Activated naive CD8-positive, alpha-beta T cell (primary cell): Measurements from ENCODE around the gene CTNNBL1.

Source experiments
- H3K27ac Mint-ChIP-seq: one replicate; pipeline ENCODE4 v1.8.0; 2021; ENCODE audit warnings: mixed read lengths
- H3K27me3 Mint-ChIP-seq: one replicate; pipeline ENCODE4 v1.8.0; 2021; ENCODE audit warnings: mixed read lengths
- H3K36me3 Mint-ChIP-seq: one replicate; pipeline ENCODE4 v1.8.0; 2021; ENCODE audit warnings: mixed read lengths
- H3K4me1 Mint-ChIP-seq: one replicate; pipeline ENCODE4 v1.8.0; 2021; ENCODE audit warnings: low read depth, mixed read lengths
- H3K4me3 Mint-ChIP-seq: one replicate; pipeline ENCODE4 v1.8.0; 2021; ENCODE audit warnings: mild to moderate bottlenecking, mixed read lengths
- H3K9me3 Mint-ChIP-seq: one replicate; pipeline ENCODE4 v1.8.0; 2021; ENCODE audit warnings: low read depth, mixed read lengths

CTNNBL1 gene

DNA sequence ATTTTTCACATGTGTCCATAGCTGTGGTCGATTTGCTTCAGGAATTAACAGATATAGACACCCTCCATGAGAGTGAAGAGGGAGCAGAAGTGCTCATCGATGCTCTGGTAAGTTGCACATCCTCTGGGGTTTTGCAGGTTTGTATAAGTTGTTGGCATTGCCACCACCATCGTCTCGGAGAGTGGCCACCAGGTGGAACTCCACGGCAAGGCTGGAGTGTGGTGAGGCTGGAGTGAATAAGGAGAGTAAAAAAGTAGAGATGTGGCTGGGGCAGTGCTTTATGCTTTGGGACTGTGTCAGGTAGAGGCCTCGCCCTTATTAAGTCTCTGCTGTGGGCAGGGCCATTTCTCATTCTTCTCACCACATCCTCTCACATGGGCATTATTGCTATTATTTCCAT lies 63.7 kb downstream of the CTNNBL1 start:
- Mint-ChIP-seq H3K4me3 (no peak overlapping the region), H3K4me1 (no peaks in the 10 kb centered on the region), H3K36me3 (peaks cover 32% of the 10 kb centered on the region), H3K27me3 (no peaks in the 10 kb centered on the region), H3K27ac (no peak overlapping the region), H3K9me3 (no peaks in the 10 kb centered on the region)

DNA sequence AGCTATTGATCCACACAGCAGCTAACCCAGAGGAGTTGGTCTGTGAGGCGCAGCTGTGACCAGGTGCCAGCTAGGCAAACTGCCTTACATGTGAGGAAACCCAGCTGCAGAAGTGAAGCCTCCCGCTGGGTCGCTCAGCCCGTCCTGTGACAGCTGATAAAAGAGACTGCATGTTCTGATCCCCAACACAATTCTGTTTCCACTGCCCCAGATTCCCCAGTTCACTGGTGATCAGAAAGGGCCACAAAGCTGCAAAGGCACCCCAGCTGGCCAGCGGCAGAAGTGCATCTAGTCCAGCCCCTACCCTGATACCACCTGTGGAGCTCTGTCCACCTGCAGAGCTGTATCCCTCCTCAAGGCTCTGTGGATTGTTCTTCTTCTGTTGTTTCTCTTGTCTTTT lies 64.5 kb downstream of the CTNNBL1 start:
- Mint-ChIP-seq H3K27me3 (no peaks in the 10 kb centered on the region), H3K27ac (no peak overlapping the region), H3K9me3 (no peaks in the 10 kb centered on the region), H3K36me3 (peaks cover 30% of the 10 kb centered on the region), H3K4me1 (no peaks in the 10 kb centered on the region), H3K4me3 (no peak overlapping the region)

DNA sequence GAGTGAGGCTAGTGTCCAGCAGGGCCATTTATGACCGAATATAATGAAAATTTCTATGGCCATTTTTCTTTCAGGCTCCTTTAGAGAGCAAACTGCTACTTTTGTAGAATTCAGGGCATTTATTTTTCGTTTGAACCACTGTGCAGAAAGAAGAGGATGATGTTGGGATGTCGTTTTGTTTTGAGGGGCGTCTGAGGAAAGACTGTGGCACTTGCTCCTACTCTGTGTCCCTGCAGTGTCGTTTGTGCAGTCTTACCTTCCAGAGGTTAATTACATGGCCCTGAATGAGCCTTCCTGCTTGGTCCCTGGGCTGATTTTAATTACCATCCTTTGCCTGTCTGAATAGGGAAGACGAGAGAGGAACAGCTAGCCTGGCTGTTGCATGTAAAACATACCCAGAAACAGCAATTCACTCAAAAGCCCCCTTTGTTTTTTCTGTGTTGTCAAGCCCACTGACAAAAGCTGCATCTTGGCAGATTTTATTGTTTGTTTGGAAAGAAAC lies 65.3 kb downstream of the CTNNBL1 start:
- H3K36me3 Mint-ChIP-seq, result peaks cover 29% of the 10 kb centered on the region
- H3K27ac Mint-ChIP-seq, result no peak overlapping the region
- H3K9me3 Mint-ChIP-seq, result no peaks in the 10 kb centered on the region
- no peaks in the 10 kb centered on the region for H3K27me3 Mint-ChIP-seq
- no peak overlapping the region for H3K4me3 Mint-ChIP-seq
- H3K4me1 Mint-ChIP-seq, result no peaks in the 10 kb centered on the region

DNA sequence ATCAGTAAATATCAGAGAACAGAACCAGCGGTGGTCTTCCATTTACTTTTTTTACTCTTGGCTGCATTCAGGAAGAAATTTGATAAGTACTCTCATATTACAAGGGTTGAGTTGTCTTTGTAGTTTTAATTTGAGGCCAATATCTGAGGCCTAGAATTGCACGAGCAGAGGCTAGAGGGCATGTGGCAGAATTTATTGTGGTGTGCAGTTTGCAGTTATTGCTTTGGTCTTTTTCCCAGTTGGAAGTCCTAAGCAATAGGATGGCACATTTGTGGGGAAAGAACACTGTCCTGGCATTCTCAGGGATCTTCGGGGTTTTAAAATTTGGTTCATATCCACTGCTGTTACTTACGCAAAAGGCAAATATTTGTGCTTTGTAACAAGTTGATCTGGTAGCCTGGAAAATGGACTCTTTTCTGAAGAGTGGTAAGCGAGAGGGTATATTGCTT lies 66.0 kb downstream of the CTNNBL1 start:
- H3K27ac Mint-ChIP-seq, result no peak overlapping the region
- H3K9me3 Mint-ChIP-seq, result no peaks in the 10 kb centered on the region
- no peaks in the 10 kb centered on the region for H3K4me1 Mint-ChIP-seq
- H3K4me3 Mint-ChIP-seq, result no peak overlapping the region
- no peaks in the 10 kb centered on the region for H3K27me3 Mint-ChIP-seq
- H3K36me3 Mint-ChIP-seq, result peaks cover 32% of the 10 kb centered on the region

DNA sequence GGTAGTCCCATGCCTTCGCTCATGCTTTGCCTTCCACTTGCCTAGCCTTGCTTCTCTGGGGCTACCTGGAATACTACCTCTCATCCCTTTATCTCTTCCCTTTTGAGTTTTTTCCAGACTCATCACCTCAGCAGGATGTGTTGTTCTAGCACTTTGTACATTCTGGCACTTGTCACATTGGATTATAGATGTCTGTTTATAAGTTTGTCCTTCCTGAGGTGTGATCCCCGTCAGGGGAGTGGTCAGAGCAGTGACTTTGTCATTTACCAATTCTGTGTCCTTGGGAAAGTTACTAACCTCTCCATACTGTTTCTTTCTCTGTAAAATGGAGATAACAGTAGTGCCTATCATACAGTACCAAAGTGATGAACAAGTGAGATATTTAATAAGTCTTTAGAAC lies 66.5 kb downstream of the CTNNBL1 start:
- no peak overlapping the region for H3K4me3 Mint-ChIP-seq
- no peaks in the 10 kb centered on the region for H3K27me3 Mint-ChIP-seq
- H3K36me3 Mint-ChIP-seq, result peaks cover 35% of the 10 kb centered on the region
- no peaks in the 10 kb centered on the region for H3K4me1 Mint-ChIP-seq
- no peak overlapping the region for H3K27ac Mint-ChIP-seq
- H3K9me3 Mint-ChIP-seq, result no peaks in the 10 kb centered on the region

DNA sequence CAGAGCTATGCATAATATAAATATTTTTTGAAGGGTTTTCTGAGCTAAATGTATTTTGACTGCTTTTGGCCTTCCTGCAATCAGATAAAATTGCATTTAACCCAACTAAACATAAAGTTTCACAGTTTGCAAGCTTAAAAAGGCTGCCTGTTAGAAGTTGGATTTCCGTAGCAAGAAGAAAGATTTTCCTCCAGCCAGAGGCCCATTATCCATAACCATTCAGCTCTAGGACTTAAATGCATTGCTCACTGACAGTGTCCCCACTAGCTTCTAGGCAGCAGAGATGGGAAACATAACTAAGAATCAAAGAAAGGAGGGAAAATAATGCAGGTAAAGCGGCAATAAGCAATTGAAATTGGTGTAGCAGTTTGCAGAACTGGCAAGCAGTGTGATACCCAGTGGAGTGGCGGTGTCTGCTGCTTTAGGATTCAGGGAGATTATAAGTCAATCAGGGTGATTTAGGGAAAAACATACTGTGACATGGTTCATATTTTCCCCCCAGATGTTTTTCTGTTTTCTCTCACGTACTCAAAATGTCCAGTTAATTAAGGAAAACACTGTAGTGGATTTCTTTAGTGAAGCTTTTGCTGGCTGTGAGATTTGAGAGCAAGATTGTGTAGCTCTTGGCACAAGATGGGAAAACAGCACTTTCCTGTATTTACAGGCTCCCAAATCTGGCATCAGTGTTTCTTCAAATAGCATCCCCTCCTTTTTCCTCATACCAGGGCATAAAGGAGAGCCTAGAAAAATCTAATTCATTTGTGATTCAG lies 69.1 kb downstream of the CTNNBL1 start:
- peaks cover 21% of the 10 kb centered on the region for H3K36me3 Mint-ChIP-seq
- H3K4me1 Mint-ChIP-seq, result no peaks in the 10 kb centered on the region
- no peak overlapping the region for H3K27ac Mint-ChIP-seq
- no peaks in the 10 kb centered on the region for H3K9me3 Mint-ChIP-seq
- H3K4me3 Mint-ChIP-seq, result no peak overlapping the region
- H3K27me3 Mint-ChIP-seq, result no peaks in the 10 kb centered on the region

DNA sequence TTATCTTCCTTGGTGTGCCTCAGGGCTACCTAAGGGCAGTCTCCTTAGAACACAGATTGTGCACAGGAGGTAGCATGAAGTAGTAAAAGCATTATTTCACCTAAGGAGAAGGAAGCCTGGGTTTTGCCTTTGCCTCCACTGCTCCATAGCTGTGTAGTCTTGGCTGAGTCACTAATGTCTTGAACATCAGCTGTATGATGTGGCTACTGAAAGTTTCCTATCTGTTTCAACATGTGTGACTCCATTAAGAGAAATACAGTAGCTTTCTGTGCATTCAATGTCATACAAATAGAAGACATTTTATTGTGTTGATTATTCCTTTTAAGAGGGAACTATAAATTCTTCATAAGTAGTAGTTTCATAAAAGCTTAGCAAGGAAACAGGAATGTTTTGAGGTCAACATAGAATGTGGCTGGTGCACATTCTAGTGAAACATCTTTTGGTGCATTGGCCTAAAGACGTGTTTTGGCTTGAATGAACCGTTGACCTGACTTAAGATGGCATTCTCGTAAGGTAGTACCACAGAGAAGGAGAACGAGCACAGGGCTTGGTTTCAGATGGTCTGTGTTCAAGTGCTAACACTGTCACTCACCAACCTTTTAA lies 70.6 kb downstream of the CTNNBL1 start:
- Mint-ChIP-seq H3K36me3 (peaks cover 17% of the 10 kb centered on the region), H3K9me3 (no peaks in the 10 kb centered on the region), H3K4me1 (no peaks in the 10 kb centered on the region), H3K4me3 (no peak overlapping the region), H3K27ac (no peak overlapping the region), H3K27me3 (no peaks in the 10 kb centered on the region)

DNA sequence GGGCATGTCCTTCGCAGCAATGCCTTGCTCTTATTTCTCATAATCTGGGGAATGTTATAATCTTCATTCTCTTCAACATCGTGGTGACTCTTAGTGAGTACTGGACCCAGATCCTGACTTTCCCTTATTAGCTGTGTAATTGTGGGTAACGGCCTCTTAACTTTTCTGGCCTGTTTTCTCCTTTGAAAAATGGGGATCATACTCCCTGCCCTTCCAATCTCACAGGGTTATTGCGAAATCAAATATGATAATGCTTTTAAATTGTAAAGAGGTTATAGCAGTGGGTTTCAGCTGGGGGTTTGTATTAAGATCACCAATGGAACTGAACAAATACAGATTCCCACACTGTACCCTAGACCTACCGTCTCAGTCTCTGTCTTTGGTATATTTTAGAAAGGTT lies 77.1 kb downstream of the CTNNBL1 start:
- no peaks in the 10 kb centered on the region for H3K27me3 Mint-ChIP-seq
- no peaks in the 10 kb centered on the region for H3K9me3 Mint-ChIP-seq
- no peaks in the 10 kb centered on the region for H3K4me1 Mint-ChIP-seq
- no peak overlapping the region for H3K4me3 Mint-ChIP-seq
- peaks cover 18% of the 10 kb centered on the region for H3K36me3 Mint-ChIP-seq
- no peak overlapping the region for H3K27ac Mint-ChIP-seq

DNA sequence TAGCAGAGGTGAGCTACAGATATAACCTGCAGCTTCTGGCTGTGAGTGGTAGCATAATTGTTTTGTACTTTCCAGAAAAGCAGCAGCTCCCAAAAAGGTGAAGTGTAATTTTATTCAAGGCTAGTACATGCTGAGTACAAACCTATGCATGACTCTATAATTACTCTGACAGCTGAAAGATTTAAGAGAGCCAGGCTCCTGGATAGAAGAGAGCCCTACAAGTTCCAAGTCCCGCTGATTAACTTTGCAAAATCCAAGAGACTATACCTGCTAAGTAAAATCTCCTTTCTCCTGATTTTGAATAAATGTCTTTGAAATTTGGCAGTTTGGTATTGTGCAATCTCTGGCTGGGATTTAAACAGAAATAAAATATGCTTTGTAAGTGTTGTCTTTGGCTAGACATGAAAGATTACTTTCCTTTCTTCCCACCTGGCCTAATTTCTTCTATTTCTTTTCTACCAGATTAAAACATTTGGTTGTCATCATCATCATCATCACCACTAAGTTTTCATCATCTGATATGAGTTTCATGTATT lies 79.5 kb downstream of the CTNNBL1 start:
- no peak overlapping the region for H3K4me3 Mint-ChIP-seq
- no peak overlapping the region for H3K27ac Mint-ChIP-seq
- H3K9me3 Mint-ChIP-seq, result no peaks in the 10 kb centered on the region
- H3K27me3 Mint-ChIP-seq, result no peaks in the 10 kb centered on the region
- H3K36me3 Mint-ChIP-seq, result peaks cover 26% of the 10 kb centered on the region
- no peaks in the 10 kb centered on the region for H3K4me1 Mint-ChIP-seq

DNA sequence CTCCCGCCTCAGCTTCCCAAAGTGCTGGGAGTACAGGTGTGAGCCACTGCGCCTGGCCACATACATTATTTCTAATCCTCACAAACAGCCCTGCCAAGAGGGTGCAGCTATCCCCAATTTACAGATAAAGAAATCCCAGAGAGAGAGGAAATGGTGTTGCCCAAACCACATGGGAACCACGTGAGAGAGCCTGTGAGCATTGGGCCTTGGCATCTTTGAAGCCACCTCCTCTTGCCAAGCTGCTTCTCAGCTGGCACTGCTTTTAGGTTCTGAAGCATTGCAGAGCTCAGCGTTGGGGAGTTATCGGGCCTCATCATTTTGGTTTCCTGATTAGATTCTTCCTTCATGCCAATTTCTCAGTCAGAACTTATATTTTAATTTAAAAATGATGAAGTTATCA lies 80.3 kb downstream of the CTNNBL1 start:
- no peaks in the 10 kb centered on the region for H3K27me3 Mint-ChIP-seq
- no peak overlapping the region for H3K27ac Mint-ChIP-seq
- no peaks in the 10 kb centered on the region for H3K4me1 Mint-ChIP-seq
- H3K4me3 Mint-ChIP-seq, result no peak overlapping the region
- peaks cover 26% of the 10 kb centered on the region for H3K36me3 Mint-ChIP-seq
- H3K9me3 Mint-ChIP-seq, result no peaks in the 10 kb centered on the region

DNA sequence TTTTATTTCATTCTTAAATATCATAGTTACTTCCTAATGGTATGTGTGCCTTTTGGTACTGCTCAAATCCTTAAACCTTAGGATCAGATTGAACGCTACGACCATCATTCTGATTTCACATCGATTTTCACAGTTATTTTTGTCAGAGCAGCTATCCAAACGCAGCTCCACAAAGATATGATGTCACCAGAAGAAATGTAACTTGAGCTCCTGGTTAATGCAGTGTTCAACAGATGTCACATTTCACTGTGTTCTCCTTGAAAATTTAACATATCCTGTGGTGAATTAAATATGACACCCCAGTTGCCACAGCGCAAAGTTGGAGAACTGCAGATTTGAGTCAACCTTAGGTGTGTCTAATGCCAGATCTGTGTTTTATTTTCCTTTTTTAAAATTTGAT lies 81.4 kb downstream of the CTNNBL1 start:
- Mint-ChIP-seq H3K9me3 (no peaks in the 10 kb centered on the region), H3K4me1 (no peaks in the 10 kb centered on the region), H3K27ac (no peak overlapping the region), H3K36me3 (peaks cover 26% of the 10 kb centered on the region), H3K4me3 (no peak overlapping the region), H3K27me3 (no peaks in the 10 kb centered on the region)

DNA sequence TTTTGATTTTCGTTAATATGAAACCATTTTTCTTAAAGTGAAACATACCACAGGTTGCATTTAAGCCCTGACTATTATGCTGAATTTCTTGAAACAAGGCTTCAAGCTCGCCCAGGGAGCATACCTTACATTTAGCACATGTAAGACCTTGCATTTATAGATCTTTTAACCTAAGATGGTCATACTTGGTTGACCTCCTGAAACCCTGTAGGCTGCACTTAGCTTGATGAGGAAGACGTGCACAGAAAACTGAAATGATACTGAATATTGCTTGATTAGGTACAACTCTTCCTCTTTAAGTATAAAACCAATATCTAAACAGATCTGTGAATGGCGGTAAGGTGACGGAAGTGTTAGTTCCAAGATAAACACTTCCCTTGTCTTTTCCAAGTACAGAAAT lies 82.2 kb downstream of the CTNNBL1 start:
- peaks cover 21% of the 10 kb centered on the region for H3K36me3 Mint-ChIP-seq
- H3K4me1 Mint-ChIP-seq, result no peaks in the 10 kb centered on the region
- H3K9me3 Mint-ChIP-seq, result no peaks in the 10 kb centered on the region
- H3K27ac Mint-ChIP-seq, result no peak overlapping the region
- H3K27me3 Mint-ChIP-seq, result no peaks in the 10 kb centered on the region
- no peak overlapping the region for H3K4me3 Mint-ChIP-seq

DNA sequence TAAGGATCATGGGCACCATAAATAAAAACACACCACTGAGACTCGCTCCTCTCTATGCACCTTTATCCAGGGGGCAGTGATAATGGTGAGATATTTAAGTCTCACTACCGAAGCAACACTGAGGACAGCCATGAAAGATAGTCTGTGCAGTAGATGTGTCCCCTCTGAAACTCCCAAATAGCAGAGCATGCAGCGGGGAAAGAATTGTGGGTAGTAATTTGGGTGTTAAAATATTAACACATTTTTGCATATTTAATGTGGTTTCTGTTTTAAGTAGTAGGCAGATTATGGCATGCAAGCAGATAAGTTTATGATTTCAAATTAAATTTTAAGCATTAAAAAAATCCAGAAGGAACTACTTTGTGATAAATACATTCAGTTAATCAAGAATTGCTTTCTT lies 82.7 kb downstream of the CTNNBL1 start:
- Mint-ChIP-seq H3K4me1 (no peaks in the 10 kb centered on the region), H3K27me3 (no peaks in the 10 kb centered on the region), H3K4me3 (no peak overlapping the region), H3K9me3 (no peaks in the 10 kb centered on the region), H3K27ac (no peak overlapping the region), H3K36me3 (peaks cover 19% of the 10 kb centered on the region)

DNA sequence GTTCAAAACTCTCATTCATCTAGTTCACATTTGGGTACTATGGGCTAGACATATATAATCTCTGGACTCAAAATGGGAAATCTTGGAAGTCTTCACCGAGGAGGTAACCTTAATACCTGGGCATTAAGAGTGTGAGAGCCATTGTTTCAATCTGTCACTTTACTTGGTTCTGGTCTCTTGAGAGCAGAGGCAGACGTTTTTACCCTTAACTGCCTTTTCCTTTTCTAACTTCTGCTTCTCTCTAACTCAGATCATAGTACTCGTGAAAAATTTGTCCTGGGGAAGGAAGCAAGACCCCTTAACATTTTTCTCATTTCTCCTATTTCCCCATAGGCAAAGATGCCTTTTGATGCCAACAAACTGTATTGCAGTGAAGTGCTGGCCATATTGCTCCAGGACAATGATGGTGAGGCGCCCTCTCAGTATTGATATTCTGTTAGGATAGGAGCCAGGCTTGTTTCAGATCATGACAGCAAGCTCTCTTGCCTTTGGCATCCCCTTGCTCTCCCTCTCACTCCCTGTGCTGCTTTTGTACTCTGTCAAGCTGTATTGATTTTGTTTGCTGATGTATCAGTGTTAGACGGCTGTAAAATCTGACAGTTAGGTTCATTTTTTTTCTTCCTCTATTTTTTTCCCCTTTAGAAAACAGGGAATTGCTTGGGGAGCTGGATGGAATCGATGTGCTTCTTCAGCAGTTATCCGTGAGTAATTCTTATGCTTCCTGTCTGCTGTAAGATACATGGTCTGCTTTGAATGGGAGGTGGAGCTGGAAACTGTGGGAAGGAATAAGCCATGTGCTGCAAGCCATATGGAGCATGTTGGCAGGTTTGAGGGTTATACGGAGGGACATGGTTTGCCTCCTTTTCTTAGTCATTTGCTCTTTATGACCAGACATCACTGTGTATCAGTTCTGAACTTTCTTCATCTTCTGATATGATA lies 83.5 kb downstream of the CTNNBL1 start:
- Mint-ChIP-seq H3K27ac (no peak overlapping the region), H3K9me3 (no peaks in the 10 kb centered on the region)

More for the DNA sequence above, 83.5 kb downstream of the CTNNBL1 start:
- H3K4me3 Mint-ChIP-seq, result no peak overlapping the region
- peaks cover 22% of the 10 kb centered on the region for H3K36me3 Mint-ChIP-seq
- no peaks in the 10 kb centered on the region for H3K27me3 Mint-ChIP-seq
- H3K4me1 Mint-ChIP-seq, result no peaks in the 10 kb centered on the region
